NCI-H2227 (cell line): ENCODE measurements around the gene IFT52.
A peak's percentile ranks its signal among the peaks of the same experiment; 100 is the strongest.
"Not testable (repeated sequence)": the region's sequence is repeated elsewhere in the genome, so short reads cannot be mapped to it uniquely, and the experiment has no call there.

Source experiments
- DNase-seq: peaks from one replicate; lab custom pipeline; 2025; ENCODE audit not compliant: unreplicated experiment; lab: John Stamatoyannopoulos, UW

Gene IFT52

DNA sequence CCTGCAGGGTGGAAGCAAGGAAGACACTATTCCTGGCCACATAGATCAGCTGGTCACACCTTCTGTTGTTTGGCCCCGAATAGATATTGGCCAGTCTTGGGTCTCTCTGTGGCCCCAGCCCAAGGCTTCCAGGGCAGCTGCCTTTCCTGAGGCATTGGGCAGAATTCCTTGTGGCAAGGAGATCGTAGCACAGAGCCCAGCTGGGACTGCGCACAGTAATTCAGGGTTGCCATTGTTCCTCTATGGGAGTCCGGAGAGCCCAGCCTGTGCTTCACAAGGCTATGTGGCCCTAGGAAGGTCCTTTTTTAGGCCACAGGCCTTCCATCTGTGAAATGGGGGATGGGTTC lies 25.0 kb upstream of the IFT52 start:
- no peak for DNase-seq

DNA sequence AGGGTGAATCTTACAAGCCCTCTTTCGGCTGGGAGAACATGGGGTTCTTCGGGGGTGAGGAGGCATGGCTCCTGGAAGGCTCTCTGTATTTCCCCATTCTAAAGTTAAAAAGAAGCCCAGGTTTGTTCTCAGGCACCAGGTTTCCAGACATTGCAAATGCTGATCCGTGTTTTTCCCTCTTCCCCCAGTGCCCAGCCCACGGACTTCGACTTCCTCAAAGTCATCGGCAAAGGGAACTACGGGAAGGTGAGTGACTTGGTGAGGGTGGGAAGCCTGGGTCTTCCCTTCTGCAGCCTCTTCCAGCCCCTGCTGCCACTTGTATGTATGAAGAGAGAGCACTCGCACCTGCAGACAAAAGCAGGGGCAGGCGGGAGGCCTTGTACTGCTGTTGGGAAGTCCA lies 23.3 kb upstream of the IFT52 start:
- no peak for DNase-seq

GRCh38 chr20:43568706-43569105 lies 22.0 kb upstream of the IFT52 start:
- no peak for DNase-seq

- no peak for DNase-seq
These were observed 21.5 kb upstream of the IFT52 start for GRCh38 chr20:43569282-43569681.

GRCh38 chr20:43570496-43570895 lies 20.2 kb upstream of the IFT52 start:
- no peak for DNase-seq

GRCh38 chr20:43571310-43571709 lies 19.4 kb upstream of the IFT52 start:
- DNase-seq = no peak

DNA sequence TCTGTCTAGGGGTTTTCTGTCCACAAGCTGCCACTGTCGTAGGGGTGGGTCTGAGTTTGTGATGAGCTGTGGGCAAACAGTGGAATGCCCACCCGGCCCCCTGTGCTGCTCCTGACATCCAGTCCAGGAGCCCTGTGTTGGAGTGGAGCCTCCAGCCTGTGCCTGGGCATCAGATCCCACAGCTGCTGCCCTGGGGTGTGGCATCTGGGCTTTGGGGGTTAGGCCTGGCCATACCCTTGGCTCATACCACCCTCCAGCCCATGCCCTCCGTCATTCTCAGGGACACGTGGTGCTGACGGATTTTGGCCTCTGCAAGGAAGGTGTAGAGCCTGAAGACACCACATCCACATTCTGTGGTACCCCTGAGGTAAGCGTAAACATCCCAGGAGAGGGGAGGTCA lies 19.0 kb upstream of the IFT52 start:
- no peak for DNase-seq

DNA sequence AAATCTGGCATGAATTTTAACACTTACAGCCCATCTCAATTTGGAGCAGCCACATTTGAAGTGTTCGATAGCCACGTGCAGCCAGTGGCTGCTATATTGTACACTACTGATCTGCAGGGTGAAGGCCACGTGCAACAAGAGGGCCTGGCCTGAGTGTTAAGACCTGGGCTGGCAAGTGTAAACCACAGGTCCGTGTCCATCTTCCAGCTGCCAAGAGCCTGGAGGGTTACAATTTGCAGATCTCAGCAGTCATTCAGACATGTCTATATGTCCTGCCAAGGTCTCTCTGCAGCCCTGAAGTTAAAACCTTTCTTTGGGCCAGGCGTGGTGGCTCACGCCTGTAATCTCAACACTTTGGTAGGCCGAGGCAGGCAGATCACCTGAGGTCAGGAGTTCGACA lies 17.8 kb upstream of the IFT52 start:
- DNase-seq = no peak

DNA sequence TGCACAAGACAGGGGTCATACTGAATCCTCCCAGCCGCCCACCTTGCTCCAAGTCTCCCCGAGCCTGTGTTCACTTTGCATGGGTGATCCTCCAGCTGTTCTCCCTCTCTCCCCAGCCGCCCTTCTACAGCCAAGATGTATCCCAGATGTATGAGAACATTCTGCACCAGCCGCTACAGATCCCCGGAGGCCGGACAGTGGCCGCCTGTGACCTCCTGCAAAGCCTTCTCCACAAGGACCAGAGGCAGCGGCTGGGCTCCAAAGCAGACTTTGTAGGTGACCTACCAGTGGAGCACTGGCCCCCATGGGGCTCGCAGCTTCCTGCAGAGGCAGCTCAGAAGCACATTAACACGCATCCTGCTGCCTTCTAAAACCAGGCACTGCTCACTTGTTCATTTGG lies 14.6 kb upstream of the IFT52 start:
- no peak for DNase-seq

GRCh38 chr20:43579861-43580793 lies 10.6 kb upstream of the IFT52 start:
- DNase-seq = no peak

GRCh38 chr20:43583133-43583864 lies 7.4 kb upstream of the IFT52 start:
- no peak for DNase-seq

DNA sequence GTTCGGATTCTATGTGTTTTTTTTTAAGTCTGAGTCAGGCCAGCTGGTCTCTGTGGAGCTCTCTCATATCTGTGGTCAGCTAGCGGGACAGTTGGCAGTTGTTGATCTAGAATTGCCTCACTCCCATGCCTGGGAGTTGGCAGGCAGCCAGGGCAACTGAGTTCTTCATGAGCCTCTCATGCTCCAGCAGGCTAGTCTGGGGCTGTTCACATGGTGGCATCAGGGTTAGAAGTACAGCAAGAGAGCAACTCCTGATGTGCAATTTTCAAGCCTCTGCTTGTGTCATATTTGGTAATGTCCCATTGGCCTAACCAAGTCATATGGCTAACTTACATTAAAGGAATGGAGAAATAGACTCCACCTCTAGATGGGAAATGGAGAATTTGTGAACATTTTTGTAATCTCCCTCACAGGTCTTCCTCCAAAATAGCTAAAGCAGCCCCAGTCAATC lies 6.7 kb upstream of the IFT52 start:
- no peak for DNase-seq

- DNase-seq = no peak
These were observed 6.1 kb upstream of the IFT52 start for GRCh38 chr20:43584448-43585136.

GRCh38 chr20:43586641-43587040 lies 4.1 kb upstream of the IFT52 start:
- no peak for DNase-seq

GRCh38 chr20:43588526-43588925 lies 2.2 kb upstream of the IFT52 start:
- not testable (repeated sequence) for DNase-seq

- DNase-seq = peak; percentile 75
These were observed 723 bp upstream of the IFT52 start for GRCh38 chr20:43590036-43590391.

GRCh38 chr20:43601960-43602359 lies 11.2 kb downstream of the IFT52 start:
- DNase-seq = not testable (repeated sequence)

DNA sequence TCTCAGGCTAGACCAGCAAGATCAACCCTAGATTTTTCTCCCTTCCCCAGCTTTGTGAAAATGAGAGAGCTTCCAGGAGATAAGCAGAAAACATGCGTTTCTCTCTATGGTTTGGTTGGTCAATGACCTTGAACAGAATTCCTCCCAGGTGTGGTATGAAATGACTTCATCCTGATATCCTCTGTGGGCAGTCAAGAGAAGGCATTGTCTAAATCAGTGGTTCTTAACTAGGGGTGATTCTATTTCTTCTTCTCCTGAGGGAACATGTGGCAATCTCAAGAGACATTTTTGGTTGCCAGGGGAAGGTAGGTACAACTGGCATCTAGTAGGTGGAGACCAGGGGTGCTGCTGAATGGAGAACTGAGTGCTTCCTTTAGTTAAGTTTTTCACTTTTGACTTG lies 12.4 kb downstream of the IFT52 start:
- DNase-seq = no peak

DNA sequence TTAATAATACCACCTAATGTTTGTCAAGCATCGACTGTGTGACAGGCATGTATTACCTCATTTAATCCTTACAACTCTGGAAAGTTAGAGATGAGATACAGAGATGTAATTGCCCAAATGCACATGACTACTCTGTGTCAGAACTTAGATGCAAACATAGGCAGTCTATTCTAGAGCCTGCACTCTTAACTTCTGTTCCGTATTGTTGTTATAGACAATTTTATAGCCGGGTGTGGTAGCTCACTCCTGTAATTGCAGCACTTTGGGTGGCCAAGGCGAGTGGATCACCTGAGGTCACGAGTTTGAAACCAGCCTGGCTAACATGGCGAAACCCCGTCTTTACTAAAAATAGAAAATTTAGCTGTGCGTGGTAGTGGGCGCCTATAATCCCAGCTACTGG lies 15.0 kb downstream of the IFT52 start:
- DNase-seq = no peak

DNA sequence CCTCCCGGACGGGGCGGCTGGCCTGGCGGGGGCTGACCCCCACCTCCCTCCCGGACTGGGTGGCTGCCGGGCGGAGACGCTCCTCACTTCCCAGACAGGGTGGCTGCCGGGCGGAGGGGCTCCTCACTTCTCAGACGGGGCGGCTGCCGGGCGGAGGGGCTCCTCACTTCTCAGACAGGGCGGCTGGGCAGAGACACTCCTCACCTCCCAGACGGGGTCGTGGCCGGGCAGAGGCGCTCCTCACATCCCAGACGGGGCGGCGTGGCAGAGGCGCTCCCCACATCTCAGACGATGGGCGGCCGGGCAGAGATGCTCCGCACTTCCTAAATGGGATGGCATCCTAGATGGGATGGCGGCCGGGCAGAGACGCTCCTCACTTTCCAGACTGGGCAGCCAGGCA lies 16.5 kb downstream of the IFT52 start:
- DNase-seq = not testable (repeated sequence)

DNA sequence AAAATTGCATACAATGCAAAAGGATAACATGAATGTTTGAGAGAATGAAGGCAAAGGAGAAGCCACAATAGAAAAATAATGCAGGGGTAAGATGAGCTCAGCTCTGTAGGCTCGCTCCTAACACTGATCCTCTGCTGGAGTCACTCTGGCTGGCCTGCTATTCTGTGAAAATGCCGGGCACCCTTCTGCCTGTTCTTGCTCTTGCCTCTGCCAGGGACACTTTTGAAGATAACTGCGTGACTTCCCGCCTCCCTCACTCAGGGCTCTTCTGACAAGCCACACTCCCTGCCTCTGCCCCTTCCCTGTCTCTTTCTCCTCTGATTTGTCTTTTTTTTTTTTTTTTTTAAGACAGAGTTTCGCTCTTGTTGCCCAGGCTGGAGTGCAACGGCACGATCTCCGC lies 40.9 kb downstream of the IFT52 start:
- no peak for DNase-seq

GRCh38 chr20:43636429-43636828 lies 45.7 kb downstream of the IFT52 start:
- no peak for DNase-seq
